Left renal pelvis (tissue), 4 donors: Measurements from ENCODE around the gene XYLT1. TPM values are rescaled to one million over a fixed set of nuclear protein-coding genes. Genes with fewer than 3 reads are reported as not detected.

Experiments
- DNase-seq, 4 donors: peaks; one replicate each; pipeline ENCODE4 v3.0.0-alpha.2; 2013; ENCODE audit warnings: low read depth in 4 of 4, low spot score in 3 of 4
- polyA plus RNA-seq, 4 donors: library from polyadenylated mRNA; unstranded; fragments of 120-200 nt; gene quantifications; one replicate each; pipeline ENCODE4 v1.2.1, GENCODE V29; 2013; ENCODE audit not compliant: insufficient read length in 4 of 4

Gene XYLT1
- polyA plus RNA-seq, 4 donors: 5.8 to 8.6 (median 7.3) TPM

DNA sequence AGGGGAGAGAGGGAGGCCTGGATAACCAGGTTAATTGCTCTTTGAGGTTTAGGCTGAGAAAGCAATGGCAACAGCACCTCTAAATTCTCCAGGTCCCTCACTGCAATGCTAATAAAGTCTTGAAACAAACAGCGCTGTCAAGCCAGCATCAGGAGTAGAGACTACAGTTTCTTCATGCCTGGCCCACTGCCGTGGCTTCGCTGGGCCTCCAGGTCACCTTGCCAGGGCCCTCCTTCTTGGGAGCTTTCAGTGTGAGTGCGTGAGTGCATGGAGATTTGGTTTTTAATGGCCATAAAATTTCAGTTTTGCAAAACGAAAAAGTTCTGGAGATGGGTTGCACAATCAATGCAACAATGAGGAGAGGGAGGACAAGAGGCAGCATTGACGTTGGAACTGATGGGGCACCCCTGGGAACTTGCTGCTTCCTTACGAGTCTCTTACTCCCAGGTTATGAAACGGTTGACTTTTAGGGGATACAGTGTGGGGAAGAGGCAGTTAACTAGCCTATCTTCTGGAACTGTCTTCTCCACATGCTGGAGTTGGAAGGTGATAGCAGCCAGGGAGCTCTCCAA lies 229.4 kb downstream of the XYLT1 start:
- DNase-seq: no peak

DNA sequence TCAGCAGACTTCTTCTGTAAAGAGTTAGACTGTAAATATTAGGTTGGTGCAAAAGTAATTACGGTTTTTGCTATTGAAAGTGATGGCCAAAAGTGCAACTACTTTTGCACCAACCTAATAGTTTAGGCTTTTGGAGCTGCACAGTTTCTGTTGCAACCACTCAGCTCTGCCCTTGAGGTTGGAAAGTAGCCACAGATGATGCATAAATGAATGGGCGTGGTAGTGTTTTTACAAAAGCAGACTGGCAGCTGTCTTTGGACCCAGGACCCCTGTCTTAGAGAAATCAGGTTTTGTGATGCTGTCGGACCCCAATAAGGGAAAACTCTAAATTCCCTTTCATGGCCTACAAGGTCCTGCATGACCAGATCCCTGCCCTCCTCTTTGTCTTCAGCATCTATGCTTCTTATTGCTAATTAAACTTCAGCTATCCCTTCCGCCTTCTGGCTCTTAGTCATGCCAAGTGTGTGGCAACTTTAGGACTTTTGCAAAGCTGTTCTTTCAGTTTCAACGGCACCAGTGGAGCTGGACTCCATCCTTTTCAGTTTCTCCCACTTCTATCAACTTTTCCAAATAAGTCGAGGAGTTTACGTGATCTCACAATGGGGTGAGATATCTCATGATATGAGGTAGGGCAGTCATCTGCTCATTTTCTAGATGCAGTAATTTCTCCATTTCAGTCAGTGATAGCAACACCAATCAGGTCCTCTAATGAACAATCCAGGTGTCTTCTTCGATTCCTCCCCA lies 232.3 kb downstream of the XYLT1 start:
- no peak for DNase-seq

DNA sequence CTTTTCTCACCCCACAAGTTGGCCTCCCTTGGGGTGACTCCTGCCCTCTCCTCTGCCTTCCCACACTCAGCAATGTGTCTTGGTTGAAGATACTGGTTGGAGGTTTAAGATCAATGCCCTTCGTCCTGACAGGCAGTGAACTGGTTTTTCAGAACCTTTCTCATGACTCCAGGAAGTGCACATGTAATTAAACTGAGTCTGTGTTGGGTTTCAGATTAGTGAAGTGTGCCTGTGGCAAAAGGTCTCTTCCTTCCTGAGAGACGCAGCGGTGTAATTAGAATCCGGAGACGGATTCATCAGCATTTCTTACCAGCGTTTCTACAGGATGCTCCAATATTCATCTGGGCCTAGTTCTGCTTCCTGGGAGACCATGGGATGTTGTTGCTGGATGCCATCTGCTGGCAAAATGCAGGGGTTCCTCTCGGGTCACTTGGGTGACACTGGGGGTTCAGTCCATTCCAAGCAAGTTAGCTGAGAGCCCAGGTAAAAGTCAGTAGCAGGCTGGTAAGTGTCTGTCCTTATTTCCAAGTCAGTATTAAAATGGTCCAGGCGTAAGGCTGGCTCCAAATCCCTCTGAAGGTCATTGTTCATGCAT lies 233.3 kb downstream of the XYLT1 start:
- DNase-seq: no peak

DNA sequence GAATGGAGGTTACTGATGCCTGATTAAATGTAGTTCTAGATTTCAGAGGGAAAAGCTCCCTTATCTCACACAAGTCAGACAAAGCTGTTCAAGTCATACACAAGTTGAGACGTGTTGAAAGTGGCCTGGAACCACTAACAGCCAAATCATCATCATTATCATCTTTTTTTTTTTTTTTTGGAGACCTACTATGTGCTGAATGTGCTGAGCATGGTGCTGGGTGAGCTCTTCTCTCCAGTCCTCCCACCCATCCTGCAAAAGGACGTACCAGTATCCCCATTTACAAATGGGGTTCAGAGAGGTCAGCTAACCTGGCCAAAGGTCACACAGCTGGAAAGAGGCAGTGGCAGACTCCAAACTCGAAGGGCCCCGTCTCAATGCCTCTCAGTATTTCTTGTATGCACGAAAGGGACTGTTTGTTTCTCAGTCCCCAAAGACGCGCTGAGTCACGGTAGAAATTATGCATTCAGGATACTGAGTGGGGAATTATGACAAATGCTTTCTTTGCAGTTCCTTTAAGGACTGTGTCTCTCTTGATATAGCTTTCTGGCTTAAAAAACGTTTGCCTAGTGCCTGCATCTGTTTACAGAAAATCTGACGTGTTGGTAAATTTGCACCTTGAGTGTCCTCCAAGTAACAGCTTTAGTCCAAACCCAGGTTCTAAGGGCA lies 235.5 kb downstream of the XYLT1 start:
- no peak for DNase-seq

DNA sequence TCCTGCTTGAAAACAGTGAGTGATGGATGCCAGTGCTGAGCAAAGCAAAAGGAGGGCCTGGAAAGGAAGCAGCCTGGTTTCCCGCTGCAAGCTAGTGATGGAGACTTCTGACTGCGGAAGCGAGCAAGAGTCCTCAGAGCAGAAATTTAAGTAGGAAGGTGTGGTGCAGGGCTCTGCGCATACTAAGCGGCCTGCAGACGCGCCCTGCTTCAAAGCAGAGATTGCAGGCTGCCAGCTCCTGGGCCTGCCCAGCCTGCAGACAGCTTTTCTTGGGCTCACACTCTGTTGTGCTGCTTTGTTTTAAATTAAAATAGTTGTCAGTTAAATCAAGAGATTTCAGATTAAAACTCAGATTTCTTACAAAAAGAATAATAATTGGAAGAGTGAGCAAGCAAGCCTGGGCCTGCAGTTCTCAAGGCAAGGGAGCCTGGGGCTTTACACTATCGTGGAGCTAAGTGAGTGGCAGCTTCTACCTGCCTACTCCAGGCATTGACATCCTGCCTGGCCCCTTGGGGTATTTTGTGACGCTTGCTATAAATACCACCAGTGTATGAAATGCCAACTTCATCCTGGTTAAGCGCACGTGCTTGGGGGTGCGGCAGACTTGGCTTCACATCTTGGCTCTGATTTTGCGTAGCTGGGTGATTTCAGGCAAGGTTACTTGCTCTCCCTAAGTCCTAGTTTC lies 237.3 kb downstream of the XYLT1 start:
- DNase-seq: no peak

DNA sequence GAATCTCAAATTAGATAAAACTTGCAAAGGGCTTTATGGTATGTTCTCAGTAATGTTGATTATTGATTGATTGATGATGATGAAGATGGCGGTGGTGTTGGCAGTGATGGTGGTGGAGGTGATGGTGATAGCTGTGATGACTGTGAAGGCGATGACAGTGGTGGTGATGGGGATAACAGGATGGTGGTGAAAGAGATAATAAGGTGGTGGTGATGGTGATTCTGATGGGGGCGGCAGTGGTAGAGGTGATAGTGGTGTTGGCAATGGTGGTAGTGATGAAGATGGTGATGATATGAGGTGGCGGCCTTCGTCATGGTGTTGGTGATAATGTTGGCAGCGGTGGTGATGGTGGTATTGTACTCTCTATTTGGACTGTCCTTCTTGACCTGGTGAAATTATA lies 238.3 kb downstream of the XYLT1 start:
- DNase-seq: no peak

DNA sequence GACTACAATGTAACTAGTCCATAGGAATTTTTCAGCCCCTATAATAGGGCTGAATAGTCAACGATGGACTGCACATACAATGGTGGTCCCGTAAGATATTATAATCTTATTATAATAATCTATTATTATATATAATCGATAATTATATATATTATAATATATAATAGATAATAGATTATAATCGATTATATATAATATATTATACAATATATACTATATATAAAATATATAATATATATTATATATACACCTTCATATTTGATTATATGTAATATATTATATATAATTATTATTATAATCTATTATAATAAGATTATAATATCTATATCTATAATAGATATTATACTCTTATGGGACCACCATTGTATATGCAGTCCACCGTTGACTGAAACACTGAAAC lies 238.8 kb downstream of the XYLT1 start:
- no peak for DNase-seq

DNA sequence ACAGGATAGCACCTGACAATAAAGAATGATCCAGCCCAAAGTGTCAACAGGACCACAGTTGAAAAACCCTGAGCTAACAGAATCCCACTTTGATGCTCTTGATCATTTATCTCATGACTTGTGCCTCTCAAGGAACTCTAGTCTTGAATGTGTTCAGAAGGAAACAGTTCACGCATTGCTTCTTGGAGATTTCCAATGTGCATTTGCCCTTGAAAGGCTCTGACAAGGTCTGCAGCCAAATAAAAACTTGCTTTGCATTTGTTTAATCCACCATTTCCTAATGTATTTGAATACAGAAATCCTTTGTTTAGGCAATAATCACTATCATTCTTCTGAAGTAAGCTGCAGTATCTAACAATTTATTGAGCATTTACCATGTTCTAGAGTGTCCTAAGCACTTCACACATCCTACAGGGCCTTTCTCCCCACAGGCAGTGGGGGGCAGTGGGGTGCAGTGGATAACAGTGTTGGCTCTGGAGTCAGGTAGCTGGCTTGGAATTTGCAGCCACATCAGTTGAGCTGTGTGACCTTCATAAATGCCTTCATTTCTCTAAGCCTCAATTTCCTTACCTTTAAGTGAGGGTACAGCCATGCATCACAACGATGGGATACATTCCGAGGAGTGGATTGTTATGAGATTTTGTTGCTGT lies 239.7 kb downstream of the XYLT1 start:
- no peak for DNase-seq

DNA sequence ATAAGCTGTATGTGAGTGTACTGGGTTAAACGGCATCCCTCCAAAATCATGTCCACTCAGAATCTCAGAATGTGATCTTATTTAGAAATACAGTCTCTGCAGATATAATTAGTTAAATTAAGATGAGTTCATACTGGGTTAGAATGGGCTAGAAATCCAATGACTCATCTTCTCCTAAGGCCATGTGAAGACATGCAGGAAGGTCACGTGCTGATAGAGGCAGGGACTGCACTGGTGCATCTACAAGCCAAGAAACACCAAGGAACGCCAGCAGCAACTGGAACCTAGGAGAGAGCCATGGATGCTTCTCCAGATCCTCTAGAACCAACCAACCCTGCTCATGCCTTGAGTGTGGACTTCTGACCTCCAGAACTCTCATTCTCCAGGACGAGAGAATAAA lies 241.0 kb downstream of the XYLT1 start:
- DNase-seq: no peak

DNA sequence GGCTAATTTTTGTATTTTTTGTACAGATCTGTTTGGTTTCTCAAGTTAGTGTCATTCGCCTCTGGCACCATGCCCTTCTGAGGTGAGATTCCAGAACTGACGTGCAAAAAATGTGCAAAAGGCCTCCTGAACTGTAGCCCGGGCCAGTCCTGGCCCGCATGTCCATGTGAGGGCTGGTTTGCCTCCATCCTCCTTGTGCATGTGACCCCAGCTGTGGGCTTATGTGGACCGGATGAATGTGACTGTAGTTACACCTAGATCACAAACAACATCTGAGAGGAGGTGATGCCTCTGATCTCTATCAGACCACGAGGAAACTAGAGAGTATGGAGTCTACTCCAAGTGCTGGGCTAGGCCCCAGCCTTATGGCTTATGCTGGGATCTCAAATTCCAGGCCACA lies 241.6 kb downstream of the XYLT1 start:
- DNase-seq: no peak

DNA sequence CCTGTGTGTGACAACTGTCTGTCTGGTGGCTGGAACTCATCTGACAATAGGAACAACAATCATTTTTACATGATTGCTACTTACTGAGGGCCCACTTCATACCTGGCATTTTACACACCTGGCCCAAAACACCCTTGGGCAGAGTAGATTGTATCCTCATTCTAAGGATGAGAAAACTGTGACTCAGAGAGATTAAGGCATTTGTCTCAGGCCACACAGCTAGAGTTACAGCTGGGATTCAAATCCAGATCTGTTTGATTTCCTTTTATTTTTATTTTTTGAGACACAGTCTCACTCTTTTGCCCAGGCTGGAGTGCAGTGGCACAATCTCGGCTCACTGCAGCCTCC lies 242.1 kb downstream of the XYLT1 start:
- no peak for DNase-seq

DNA sequence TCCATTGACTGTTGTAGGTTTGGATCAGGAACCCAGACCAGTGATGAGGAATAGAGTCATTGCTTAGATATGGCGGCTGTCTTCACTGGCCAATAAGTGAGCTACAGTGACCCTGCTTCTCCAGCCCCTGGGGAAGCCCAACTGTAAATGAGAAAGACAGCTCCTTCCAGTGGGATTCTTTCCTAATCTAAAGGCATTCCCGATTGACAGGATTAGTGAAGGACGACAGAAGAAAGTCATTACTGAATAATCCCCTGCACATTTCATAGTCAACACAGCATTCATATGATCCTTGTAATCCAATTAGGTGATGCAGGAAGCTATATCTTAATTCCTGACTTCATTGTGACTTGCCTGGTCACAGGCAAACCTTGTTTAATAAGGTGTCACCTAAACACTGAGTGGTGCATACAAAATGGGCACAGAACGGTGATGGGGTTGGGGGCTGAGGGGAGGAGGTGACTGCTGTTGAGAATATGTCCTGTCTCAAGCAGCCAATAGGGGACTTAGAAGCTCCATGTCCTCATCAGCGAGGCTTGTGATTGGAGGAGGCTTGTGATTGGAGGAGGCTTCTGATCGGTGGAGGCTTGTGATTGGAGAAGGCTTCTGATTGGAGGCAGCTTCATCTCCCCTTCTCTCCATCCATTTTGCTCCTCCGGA lies 242.6 kb downstream of the XYLT1 start:
- no peak for DNase-seq

DNA sequence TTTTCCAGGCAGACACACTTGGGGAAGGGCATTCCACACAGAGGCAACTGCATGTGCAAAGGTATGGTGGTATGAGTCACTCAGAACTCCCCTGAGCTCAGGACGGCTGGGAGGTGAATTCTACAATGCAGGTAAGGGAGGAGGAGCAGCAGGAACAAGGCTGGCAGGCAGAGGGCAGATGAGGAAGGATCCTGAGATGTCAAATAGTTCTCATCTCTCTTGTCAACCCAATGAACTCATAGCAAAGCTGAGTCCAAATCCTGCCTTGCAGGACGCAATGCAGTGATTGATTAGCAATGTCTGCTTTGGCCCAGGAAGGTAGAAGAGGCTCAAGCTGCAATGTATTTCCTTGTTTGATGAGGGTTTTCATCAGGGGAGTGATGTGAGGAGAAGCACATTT lies 243.5 kb downstream of the XYLT1 start:
- DNase-seq: no peak

DNA sequence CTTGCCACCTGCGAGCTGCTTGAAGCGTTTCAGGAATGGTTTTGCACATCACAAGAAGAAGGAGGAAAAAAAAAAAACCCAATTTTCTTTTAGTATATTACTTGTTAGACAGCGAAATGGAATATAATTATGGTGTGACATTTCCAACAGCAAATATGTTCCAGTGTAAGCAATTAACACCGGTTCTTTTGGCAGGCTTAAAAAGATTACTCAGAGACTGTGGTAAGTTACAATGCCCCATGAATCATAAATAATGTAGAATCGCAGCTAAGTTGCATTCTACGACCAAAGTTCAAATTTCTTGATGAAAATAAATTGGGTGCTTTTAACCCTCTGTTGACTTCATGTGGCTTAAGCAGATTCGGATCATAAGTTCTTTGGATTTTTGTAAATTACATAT lies 245.2 kb downstream of the XYLT1 start:
- DNase-seq: no peak

DNA sequence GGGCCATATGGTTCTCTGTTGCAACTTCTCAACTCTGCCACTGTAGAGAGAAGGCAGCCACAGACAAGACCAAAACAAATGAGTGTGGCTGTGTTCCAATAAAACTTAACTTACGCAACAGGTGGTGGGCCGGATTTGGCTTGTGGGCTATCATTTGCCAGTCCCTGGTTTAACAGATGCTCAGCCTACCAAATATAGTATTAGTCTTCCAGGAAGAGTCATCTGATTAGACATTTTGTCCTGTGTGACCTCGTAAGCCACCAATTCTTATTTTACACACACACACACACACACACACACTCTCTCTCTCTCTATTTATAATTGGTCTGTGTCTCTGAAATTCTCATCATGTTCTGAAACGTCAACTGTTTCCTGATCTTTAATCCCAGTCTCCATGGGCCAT lies 245.9 kb downstream of the XYLT1 start:
- DNase-seq: no peak

DNA sequence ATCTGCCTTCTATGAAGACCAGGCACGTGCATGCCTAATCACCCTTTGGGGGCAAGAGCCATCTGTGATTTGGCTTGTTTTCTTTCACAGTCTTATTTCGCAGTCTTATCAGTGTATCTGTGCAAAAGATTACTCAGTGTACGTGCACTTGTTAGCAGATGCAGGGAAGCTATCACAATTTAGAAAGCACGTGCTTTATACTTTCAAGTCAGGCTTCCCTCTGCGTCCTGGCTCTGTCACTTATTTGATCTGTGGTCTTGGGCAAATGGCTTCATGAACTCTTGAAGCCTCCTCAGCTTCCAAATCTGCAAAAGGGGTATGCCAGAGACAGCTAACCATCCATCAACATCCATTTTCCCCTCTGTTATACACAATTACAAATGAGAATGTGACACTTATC lies 246.4 kb downstream of the XYLT1 start:
- no peak for DNase-seq

DNA sequence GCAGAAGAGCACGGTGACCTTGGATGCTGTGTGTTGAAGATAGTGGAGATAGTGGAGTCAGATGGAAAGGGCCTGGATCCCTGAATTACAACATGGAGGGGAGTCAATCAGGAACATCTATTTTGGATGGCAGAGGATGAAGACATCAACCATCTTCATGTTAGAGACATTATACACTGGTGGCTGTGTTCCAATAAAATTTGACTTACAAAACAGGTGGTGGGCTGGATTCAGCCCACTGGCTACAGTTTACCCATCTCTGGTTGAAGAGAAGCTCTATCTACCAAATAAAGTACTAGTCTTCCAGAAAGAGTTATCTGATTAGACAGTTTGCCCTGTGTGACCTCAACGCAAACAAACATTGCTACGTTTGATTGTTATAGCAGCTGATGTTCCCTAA lies 247.2 kb downstream of the XYLT1 start:
- no peak for DNase-seq

DNA sequence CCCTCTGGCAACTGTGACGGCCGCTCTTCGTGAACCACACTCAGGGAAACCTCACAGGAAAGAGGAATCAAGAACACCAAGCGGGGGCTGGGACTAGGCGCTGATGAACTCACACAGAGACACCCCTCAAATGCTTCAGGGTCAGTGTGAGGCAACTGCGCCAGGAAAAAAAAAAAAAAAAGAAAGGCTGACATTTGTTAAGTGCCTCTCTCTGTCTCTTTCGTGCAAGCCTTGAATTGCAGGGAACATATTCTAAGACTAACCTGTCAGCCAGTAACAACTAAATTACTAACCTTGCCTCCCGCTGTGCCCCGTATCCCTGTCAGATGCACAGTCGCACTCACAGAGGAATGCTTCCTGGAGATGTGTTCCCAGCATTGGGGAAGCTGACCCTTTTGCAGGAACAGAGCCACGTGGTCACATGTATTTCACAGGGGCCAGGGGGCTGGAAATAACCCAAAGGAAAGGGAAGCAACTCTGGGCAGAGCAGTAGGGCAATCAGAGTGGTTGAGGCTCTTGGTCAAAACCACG lies 247.8 kb downstream of the XYLT1 start:
- DNase-seq: no peak

DNA sequence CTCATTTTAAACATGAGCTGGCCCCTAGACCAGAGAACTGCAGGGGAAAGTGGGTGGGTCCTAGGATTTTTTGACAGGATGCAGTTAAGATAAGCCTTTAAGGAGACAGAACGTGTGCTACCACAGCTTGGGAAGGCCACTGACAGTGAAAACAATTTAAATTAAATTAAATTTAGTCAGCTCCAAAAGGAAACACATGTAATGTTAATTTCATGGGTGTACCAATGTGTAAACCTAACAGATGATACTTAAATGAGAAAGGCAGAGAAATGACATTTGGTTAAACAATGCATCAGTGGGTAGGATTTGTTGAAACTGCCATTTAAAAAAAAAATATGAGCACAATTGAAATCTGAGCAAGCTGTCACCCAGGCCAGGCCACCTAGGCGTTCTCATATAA lies 250.8 kb downstream of the XYLT1 start:
- no peak for DNase-seq

DNA sequence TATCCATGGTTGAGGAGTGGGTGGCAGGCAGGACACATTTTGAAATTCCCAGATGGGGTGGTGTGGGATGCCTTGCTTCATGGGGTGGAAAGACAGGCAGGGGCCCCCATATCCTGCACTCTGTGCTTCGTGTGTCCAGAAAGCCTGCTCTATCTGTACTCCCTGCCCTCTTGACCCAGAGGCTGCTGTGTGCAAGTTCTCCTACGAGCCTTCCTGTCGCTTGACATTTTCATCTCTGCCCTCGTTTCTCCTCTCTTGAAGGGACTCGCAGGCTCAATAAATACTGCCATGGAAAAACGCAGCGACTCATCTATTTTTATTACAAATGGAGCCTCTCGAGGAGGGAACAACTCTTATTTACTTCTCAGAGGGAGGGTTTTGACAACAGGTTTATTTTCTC lies 254.8 kb downstream of the XYLT1 start:
- DNase-seq: no peak
